Activated CD4-positive, CD25-positive, alpha-beta regulatory T cell treated with anti-CD3 and anti-CD28 coated beads, Interleukin-2, amount 50 U/mL, for 16 hours (primary cell): Measurements from ENCODE around the gene NOX4.

Experiments used
- DNase-seq: peaks from one replicate; pipeline ENCODE4 v3.0.0-alpha.2; 2020; ENCODE audit warnings: low read depth, low spot score

The NOX4 gene

GRCh38 chr11:89490981-89491690 lies at the start of gene NOX4:
TSS of gene NOX4 (minus strand) at chr11:89491375. CDS start at chr11:89491246, 129 bp downstream.
- no peak for DNase-seq

- DNase-seq = no peak
These were observed 49.7 kb upstream of the NOX4 start for GRCh38 chr11:89540826-89541225.

- DNase-seq = no peak
These were observed 46.8 kb upstream of the NOX4 start for GRCh38 chr11:89537936-89538335.

GRCh38 chr11:89536926-89537325 lies 45.8 kb upstream of the NOX4 start:
- DNase-seq = no peak

- DNase-seq = no peak
These were observed 44.0 kb upstream of the NOX4 start for GRCh38 chr11:89535221-89535620.

- DNase-seq = no peak
These were observed 38.6 kb upstream of the NOX4 start for GRCh38 chr11:89529626-89530380.

- DNase-seq = no peak
These were observed 30.6 kb upstream of the NOX4 start for GRCh38 chr11:89521792-89522191.

GRCh38 chr11:89521294-89521693 lies 30.1 kb upstream of the NOX4 start:
- DNase-seq = no peak

GRCh38 chr11:89516496-89516895 lies 25.3 kb upstream of the NOX4 start:
- no peak for DNase-seq

GRCh38 chr11:89508544-89508943 lies 17.4 kb upstream of the NOX4 start:
- DNase-seq = no peak

- DNase-seq = no peak
These were observed 13.1 kb upstream of the NOX4 start for GRCh38 chr11:89504270-89504669.

GRCh38 chr11:89503422-89503821 lies 12.2 kb upstream of the NOX4 start:
- no peak for DNase-seq

- no peak for DNase-seq
These were observed 11.1 kb upstream of the NOX4 start for GRCh38 chr11:89502301-89502700.

GRCh38 chr11:89500336-89500735 lies 9.2 kb upstream of the NOX4 start:
- no peak for DNase-seq

GRCh38 chr11:89498845-89499448 lies 7.8 kb upstream of the NOX4 start:
- DNase-seq = no peak

GRCh38 chr11:89495951-89496350 lies 4.8 kb upstream of the NOX4 start:
- no peak for DNase-seq

GRCh38 chr11:89493431-89493830 lies 2.3 kb upstream of the NOX4 start:
- DNase-seq = no peak

- no peak for DNase-seq
These were observed 584 bp downstream of the NOX4 start for GRCh38 chr11:89490602-89490980.

- no peak for DNase-seq
These were observed 1.2 kb downstream of the NOX4 start for GRCh38 chr11:89489930-89490329.

GRCh38 chr11:89487016-89487415 lies 4.2 kb downstream of the NOX4 start:
- DNase-seq = no peak

GRCh38 chr11:89484896-89485295 lies 6.3 kb downstream of the NOX4 start:
- DNase-seq = no peak

GRCh38 chr11:89477175-89477574 lies 14.0 kb downstream of the NOX4 start:
- DNase-seq = no peak

- no peak for DNase-seq
These were observed 27.9 kb downstream of the NOX4 start for GRCh38 chr11:89463266-89463780.
